Spleen (tissue), 11 donors: Measurements from ENCODE around the gene TMCC3. TPM values are rescaled to one million over a fixed set of nuclear protein-coding genes. Genes with fewer than 3 reads are reported as not detected.
A peak's percentile ranks its signal among the peaks of the same experiment; 100 is the strongest.

Experiments used
- DNase-seq: peaks from one replicate; pipeline ENCODE4 v3.0.0-alpha.2; 2020
- H3K27ac ChIP-seq, 8 donors: fragments of 200-600 bp; sonication (generic) in 7 of 8; 1 replicate in 4 of 8; 2 replicates in 4 of 8; pipeline versions ENCODE4 v1.5.0 to v1.8.0; 2016 to 2021; ENCODE audit warnings: inconsistent platforms in 4 of 8, mild to moderate bottlenecking in 4 of 8, moderate library complexity in 1 of 8
- H3K27me3 ChIP-seq, 7 donors: fragments of 200-600 bp; sonication (generic) in 6 of 7; replicated peaks in 1 of 7; 1 replicate in 4 of 7; 2 replicates in 3 of 7; pipeline versions ENCODE4 v1.5.0 to v1.8.0; 2016 to 2021; ENCODE audit warnings: inconsistent platforms in 3 of 7, mild to moderate bottlenecking in 1 of 7
- H3K36me3 ChIP-seq, 6 donors: fragments of 200-600 bp; sonication (generic) in 5 of 6; 1 replicate in 4 of 6; 2 replicates in 2 of 6; pipeline versions ENCODE4 v1.5.0 to v1.8.0; 2016 to 2021; ENCODE audit warnings: inconsistent platforms in 2 of 6
- H3K4me1 ChIP-seq, 6 donors: fragments of 200-600 bp; sonication (generic) in 5 of 6; 1 replicate in 3 of 6; 2 replicates in 3 of 6; pipeline versions ENCODE4 v1.5.0 to v1.8.0; 2016 to 2021; ENCODE audit warnings: inconsistent platforms in 3 of 6
- H3K4me3 ChIP-seq, 8 donors: fragments of 200-600 bp; sonication (generic) in 7 of 8; 1 replicate in 4 of 8; 2 replicates in 4 of 8; pipeline versions ENCODE4 v1.5.0 to v1.8.0; 2016 to 2021; ENCODE audit warnings: inconsistent platforms in 4 of 8, mild to moderate bottlenecking in 4 of 8, moderate library complexity in 2 of 8
- H3K9me3 ChIP-seq, 8 donors: fragments of 200-600 bp; sonication (generic) in 7 of 8; 1 replicate in 4 of 8; 2 replicates in 4 of 8; pipeline versions ENCODE4 v1.5.0 to v1.8.0; 2016 to 2021; ENCODE audit warnings: inconsistent platforms in 4 of 8
- POLR2A ChIP-seq, 3 donors: fragments of 450-650 bp; IDR thresholded peaks; one replicate each; pipeline ENCODE4 v1.5.1; 2017; ENCODE audit warnings: antibody characterized with exemption in 3 of 3, mild to moderate bottlenecking in 1 of 3
- POLR2AphosphoS5 ChIP-seq, 3 donors: sonication (generic); formaldehyde crosslinking; IDR thresholded peaks; one replicate each; pipeline ENCODE4 v1.5.1; 2017; ENCODE audit warnings: antibody characterized with exemption in 3 of 3
- WGBS, 5 donors: extraction: QIAGEN DNeasy Blood & Tissue Kit in 3 of 5; methylation state at CpG; one replicate each; pipeline versions ENCODE4 v1.1.5 to v1.1.7; 2013 to 2018; 5-methylcytosine and 5-hydroxymethylcytosine counted together
- intact Hi-C: fragments of 100-400 bp; cut with DNase I; formaldehyde crosslinking; loops from one replicate; pipeline ENCODE4 v1.15.0; 2023; ENCODE audit warnings: low total_unique reads
- polyA plus RNA-seq, 3 donors: library from polyadenylated mRNA; stranded (reverse); fragments of 200-250 nt; gene quantifications; one replicate each; pipeline ENCODE4 v1.2.1, GENCODE V29; 2013
- total RNA-seq, 7 donors: library from RNA; depleted of rRNA in 3 of 7; stranded (reverse); fragments of >200 nt in 3 of 7; fragmentation: NEBNext Ultra II Directional in 4 of 7; extraction: Animal tissue kit (Norgen Biotek cat#: 25700) in 4 of 7; gene quantifications; one replicate each; pipeline versions ENCODE4 v1.1.0 to v1.2.1, GENCODE V29; 2016 to 2021
- TF ChIP-seq, protein P1 (sequence below), 11 experiments: fragments of 200-600 bp in 7 of 11; fragments of 450-650 bp in 4 of 11; sonication (generic) in 4 of 11; IDR thresholded peaks in 8 of 11; conservative IDR thresholded peaks in 3 of 11; 1 replicate in 7 of 11; 2 replicates in 4 of 11; pipeline versions ENCODE4 v1.4.0 to v1.8.0; 2016 to 2021; ENCODE audit warnings: antibody characterized with exemption in 11 of 11, inconsistent platforms in 4 of 11, mild to moderate bottlenecking in 1 of 11
- donor health status: healthy with polysubstance abuse.
- donor health status: DM: no; HTN: no; CAD: no; lungs with moderate emphysema.
- donor health status: DM: no; HTN: no; CAD: no.
- donor health status: Bipolar disorder and iron deficiency.
- donor health status: healthy.
- donor health status: DM: no; HTN: no; CAD: no.
- donor health status: DM: yes; HTN: yes; CAD: no.

Gene TMCC3
- total and polyA plus RNA-seq, 10 donors = 2.9 to 41.3 (median 27.7) TPM

DNA sequence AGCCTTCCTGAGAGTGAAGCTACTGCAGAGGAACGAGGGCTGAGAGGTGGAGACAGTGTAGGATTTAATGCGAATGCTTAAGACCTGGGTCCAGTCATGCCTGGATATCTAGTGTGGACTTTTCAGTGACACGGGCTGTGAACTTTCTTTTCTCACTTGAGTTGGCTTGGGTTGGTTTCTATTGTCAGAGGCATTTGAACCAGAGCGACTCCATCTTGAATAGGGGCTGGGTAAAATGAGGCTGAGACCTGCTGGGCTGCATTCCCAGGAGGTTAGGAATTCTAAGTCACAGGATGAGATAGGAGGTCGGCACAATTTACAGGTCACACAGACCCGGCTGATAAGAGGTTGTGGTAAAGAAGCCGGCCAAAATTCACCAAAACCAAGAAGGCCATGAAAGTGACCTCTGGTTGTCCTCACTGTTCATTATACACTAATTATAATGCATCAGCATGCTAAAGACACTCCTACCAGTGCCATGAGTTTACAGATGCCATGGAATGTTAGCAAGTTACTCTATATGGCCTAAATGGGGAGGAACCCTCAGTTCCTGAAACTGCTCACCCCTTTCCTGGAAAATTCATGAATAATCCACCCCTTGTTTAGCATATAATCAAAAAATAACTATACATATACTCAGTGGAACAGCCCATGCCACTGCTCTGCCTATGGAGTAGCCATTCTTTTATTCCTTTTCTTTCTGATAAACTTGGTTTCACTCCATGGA, 34.2 kb upstream of the TMCC3 start:
- no peaks in the 10 kb centered on the region for H3K27me3 ChIP-seq
- DNase-seq = no peak
- peaks cover 0 to 39% (median 24%) of the 10 kb centered on the region in 6 donors for H3K4me1 ChIP-seq
- no peak overlapping the region for H3K27ac ChIP-seq
- 87 to 91% (median 88%) methylated on average over 7 of the region's 7 CpGs for WGBS, 5 donors
- intact Hi-C loops = no loop called here
- H3K36me3 ChIP-seq = no peaks in the 10 kb centered on the region
- no peaks in the 10 kb centered on the region for H3K9me3 ChIP-seq
- no peak overlapping the region for H3K4me3 ChIP-seq
- TF ChIP-seq, protein P1, sequence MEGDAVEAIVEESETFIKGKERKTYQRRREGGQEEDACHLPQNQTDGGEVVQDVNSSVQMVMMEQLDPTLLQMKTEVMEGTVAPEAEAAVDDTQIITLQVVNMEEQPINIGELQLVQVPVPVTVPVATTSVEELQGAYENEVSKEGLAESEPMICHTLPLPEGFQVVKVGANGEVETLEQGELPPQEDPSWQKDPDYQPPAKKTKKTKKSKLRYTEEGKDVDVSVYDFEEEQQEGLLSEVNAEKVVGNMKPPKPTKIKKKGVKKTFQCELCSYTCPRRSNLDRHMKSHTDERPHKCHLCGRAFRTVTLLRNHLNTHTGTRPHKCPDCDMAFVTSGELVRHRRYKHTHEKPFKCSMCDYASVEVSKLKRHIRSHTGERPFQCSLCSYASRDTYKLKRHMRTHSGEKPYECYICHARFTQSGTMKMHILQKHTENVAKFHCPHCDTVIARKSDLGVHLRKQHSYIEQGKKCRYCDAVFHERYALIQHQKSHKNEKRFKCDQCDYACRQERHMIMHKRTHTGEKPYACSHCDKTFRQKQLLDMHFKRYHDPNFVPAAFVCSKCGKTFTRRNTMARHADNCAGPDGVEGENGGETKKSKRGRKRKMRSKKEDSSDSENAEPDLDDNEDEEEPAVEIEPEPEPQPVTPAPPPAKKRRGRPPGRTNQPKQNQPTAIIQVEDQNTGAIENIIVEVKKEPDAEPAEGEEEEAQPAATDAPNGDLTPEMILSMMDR (IDR thresholded peaks at IDR 0.05 in 8 of 11, conservative IDR thresholded peaks at IDR 0.05 in 3 of 11) = no peak
- no peak for TF ChIP-seq POLR2AphosphoS5 (IDR thresholded peaks at IDR 0.05)
- no peak for TF ChIP-seq POLR2A (IDR thresholded peaks at IDR 0.05)

DNA sequence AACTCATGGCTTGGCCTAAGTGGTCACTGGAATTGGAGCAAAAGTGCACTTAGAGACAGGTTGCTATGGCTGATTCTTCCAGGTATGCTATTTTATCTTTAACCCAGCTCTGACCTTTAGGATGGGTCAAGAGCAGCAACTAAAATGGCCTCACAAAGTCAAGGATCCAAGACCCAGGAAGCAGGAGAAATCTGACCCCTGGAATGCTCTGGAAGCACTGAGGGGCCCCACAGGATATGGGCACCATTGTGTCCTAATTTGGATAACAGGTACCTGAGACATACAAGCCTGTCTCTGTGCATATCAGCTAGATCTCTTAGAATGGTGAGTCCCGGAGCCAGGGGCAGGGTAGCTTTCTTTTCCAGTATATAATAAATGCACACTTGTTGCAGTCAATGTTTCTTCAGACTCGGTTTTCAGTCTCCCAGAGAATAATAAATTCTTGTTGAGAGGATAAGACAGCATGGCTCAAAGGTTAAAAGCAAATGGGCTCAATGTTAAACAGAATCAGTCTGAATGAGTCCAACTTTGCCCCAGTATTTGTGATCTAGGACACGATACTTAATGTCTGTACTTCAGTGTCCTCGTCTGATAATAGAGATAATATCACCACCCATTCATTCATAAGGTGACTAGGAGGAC, 29.3 kb upstream of the TMCC3 start:
- TF ChIP-seq POLR2AphosphoS5 (IDR thresholded peaks at IDR 0.05) (no peak), POLR2A (IDR thresholded peaks at IDR 0.05) (no peak)
- TF ChIP-seq, protein P1 (IDR thresholded peaks at IDR 0.05 in 8 of 11, conservative IDR thresholded peaks at IDR 0.05 in 3 of 11) = no peak
- Histone ChIP-seq H3K9me3 (no peaks in the 10 kb centered on the region), H3K36me3 (no peaks in the 10 kb centered on the region), H3K4me3 (no peak overlapping the region), H3K4me1 (peaks cover 24 to 71% (median 56%) of the 10 kb centered on the region in 6 donors), H3K27me3 (no peaks in the 10 kb centered on the region), H3K27ac (no peak overlapping the region)
- WGBS, 5 donors = 80 to 91% (median 84%) methylated on average over 4 of the region's 4 CpGs
- no peak for DNase-seq
- intact Hi-C loops = no loop called here

DNA sequence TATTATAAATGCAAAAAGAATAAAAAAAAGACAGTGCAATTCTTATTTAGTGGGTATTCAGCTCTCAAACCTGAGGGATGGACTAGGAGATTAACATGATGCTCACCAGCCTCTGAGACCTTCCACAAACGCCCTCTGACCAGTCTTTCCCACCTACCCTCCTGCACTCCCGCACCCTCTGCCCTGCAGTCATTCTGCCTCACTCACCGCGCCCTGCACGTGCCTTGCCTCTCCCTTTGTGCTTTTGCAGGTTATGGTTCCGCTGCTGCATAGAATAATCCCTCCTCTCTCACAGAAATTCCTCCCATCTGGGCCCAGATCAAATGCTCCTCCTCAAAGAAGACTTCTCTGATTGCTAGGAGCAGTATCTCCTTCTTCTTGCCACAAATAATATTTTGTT, 28.5 kb upstream of the TMCC3 start:
- 91 to 92% (median 92%) methylated on average over 6 of the region's 6 CpGs for WGBS, 5 donors
- TF ChIP-seq, protein P1 (IDR thresholded peaks at IDR 0.05 in 8 of 11, conservative IDR thresholded peaks at IDR 0.05 in 3 of 11) = no peak
- no peak for TF ChIP-seq POLR2A (IDR thresholded peaks at IDR 0.05)
- no peak for TF ChIP-seq POLR2AphosphoS5 (IDR thresholded peaks at IDR 0.05)
- H3K27ac ChIP-seq = peak overlapping the region in 5 of 8 donors; percentile 55 to 95 (median 92)
- no peaks in the 10 kb centered on the region for H3K27me3 ChIP-seq
- intact Hi-C loops = no loop called here
- no peak overlapping the region for H3K4me3 ChIP-seq
- H3K9me3 ChIP-seq = no peaks in the 10 kb centered on the region
- no peaks in the 10 kb centered on the region for H3K36me3 ChIP-seq
- peaks cover 26 to 79% (median 63%) of the 10 kb centered on the region in 6 donors for H3K4me1 ChIP-seq
- DNase-seq = no peak

DNA sequence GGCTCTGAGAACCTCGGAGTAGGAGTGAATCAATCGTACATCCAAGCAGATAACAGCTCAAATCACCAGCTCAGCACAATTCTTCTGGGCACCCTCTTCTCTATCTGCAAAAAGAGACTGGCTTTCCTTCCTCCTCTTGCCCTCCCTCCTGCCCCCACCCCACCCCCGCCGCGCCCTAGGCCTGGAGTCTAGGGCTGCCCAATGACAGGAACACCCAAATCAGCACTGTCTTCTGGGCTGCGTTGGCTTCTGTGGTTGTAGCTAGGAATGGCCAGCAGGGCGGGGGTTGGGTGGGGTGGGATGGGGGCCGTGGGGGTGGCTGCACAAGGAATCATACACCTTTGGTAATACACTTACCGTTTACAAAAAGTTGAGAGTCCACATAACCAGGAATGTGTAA, 28.0 kb upstream of the TMCC3 start:
- H3K36me3 ChIP-seq = no peaks in the 10 kb centered on the region
- no peaks in the 10 kb centered on the region for H3K9me3 ChIP-seq
- TF ChIP-seq POLR2AphosphoS5 (IDR thresholded peaks at IDR 0.05) = no peak
- TF ChIP-seq, protein P1 (IDR thresholded peaks at IDR 0.05 in 8 of 11, conservative IDR thresholded peaks at IDR 0.05 in 3 of 11) = peak in 1 of 11 experiments; percentile 11
- no peak for DNase-seq
- WGBS, 5 donors = 37 to 44% (median 39%) methylated on average over 9 of the region's 9 CpGs
- H3K4me3 ChIP-seq = no peak overlapping the region
- H3K4me1 ChIP-seq = peaks cover 28 to 79% (median 66%) of the 10 kb centered on the region in 6 donors
- peak overlapping the region in 7 of 8 donors; percentile 55 to 95 (median 91) for H3K27ac ChIP-seq
- H3K27me3 ChIP-seq = no peaks in the 10 kb centered on the region
- intact Hi-C loops = no loop called here
